Activated CD8-positive, alpha-beta memory T cell treated with anti-CD3 and anti-CD28 coated beads, Interleukin-2, amount 50 U/mL, for 24 hours (primary cell): ENCODE data around the gene GPR108.
A peak's percentile ranks its signal among the peaks of the same experiment; 100 is the strongest.
"Not testable (repeated sequence)": the region's sequence is repeated elsewhere in the genome, so short reads cannot be mapped to it uniquely, and the experiment has no call there.

Experiments used
- DNase-seq: peaks from one replicate; pipeline ENCODE4 v3.0.0-alpha.2; 2020; ENCODE audit errors: extremely low read depth

GPR108 gene

DNA sequence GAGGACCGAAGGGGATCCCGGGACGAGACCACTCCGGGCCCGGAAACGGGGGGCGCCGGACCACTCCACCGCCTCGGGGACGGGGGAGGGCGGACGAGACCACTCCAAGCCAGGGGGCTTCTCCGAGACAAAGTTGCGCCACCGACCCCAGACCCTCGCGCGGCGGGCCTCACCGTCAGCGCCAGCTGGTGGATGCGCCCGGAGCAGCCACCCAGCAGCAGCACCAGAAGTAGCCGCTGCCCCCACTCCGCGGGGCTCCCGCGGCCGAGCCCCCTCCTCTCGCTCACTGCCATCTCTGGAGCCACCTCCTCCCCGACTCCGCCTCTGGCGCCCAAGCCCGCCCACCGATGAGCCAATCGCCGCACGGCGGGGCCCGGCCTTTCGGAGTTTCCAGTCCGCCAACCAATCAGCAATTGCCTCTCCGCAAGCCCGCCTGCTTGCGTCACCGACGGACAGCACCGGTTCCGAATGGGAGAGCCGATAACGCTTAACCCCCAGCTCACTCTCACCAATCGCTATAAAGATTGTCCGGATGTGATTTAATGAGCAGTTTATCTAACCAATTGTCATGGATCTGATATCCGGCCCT, at the start of gene GPR108:
TSS of gene GPR108 (minus strand) at position 297 of the 589 bp plus-strand sequence. CDS start at position 293, 4 bp downstream.
- DNase-seq, result peak; percentile 98

DNA sequence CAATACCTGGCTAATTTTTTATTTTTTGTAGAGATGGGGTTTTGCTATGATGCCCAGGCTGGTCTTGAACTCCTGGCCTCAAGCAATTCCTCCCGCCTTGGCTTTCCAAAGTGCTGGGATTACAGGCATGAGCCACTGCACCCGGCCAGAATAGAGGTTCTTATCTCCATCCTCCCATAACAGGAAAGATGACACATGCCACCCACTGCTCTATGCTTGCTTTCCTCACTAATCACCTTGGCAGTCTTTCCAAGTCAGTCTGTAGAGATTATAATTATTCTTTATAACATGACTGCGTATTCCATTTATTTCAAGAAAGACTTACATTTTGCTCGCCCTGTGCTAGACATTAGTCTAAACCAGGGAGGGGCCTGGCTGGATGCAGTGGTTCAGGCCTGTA, 41.8 kb upstream of the GPR108 start:
- no peak for DNase-seq

DNA sequence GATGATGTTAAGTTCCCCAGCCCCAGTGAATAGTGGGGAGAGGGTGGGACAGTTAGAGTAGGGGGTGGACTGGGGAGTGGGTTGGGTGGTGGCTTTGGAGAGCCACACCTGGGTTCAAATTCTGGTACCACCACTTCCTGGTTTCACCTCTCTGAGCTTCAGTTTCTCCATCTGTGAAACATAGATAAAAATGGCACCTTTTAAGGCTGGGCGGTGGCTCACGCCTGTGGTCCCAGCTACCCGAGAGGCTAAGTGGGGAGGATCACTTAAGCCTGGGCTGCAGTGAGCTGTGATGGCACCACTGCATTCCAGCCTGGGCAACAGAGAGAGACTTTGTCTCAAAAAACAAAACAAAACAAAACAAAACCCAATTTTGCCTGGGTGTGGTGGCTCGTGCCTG, 41.0 kb upstream of the GPR108 start:
- no peak for DNase-seq

DNA sequence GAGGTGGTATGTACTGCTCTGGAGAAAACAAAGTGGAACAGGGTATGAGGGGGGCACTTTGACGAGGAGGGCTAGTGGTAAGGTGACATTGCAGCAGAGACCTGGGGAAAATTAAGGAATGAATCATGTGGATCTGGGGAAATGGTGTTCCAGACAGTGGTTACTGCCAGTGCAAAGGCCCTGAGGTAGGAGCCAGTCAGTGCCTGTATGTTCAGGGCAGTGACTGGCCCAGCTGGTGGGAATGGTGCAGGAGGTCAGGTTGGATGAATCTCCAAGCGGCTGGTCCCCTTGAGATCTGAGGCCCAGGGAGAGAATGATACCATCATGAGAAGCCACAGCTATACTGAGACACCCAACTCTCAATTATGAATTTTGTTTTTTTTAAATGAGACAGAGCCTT, 40.1 kb upstream of the GPR108 start:
- DNase-seq, result no peak

DNA sequence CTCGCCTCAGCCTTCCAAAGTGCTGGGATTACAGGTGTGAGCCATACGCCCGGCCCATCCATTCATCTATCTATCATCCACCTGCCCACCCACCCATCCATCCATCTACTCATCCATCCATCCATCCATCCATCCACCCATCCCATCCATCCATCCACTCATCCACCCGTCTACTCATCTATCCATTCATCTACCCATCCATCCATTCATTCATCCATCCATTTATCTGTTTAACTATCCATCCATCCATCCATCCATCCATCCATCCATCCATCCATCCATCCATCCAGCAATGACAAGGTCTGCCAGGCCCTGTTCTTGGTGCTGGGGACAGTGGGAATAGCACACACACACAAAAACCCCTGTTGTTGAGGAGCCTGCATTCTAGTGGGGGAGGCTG, 39.6 kb upstream of the GPR108 start:
- DNase-seq, result no peak

DNA sequence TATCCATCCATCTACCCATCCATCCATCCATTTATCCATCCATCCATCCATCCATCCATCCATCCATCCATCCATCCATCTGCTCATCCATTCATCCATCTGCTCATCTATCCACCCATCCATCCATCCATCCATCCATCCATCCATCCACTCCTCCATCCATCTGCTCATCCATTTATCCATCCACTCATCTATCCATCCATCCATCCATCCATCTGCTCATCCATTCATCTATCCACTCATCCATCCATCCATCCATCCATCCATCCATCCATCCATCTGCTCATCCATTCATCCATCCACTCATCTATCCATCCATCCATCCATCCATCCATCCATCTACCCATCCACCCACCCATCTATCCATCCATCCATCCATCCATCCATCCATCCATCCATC, 38.7 kb upstream of the GPR108 start:
- not testable (repeated sequence) for DNase-seq

DNA sequence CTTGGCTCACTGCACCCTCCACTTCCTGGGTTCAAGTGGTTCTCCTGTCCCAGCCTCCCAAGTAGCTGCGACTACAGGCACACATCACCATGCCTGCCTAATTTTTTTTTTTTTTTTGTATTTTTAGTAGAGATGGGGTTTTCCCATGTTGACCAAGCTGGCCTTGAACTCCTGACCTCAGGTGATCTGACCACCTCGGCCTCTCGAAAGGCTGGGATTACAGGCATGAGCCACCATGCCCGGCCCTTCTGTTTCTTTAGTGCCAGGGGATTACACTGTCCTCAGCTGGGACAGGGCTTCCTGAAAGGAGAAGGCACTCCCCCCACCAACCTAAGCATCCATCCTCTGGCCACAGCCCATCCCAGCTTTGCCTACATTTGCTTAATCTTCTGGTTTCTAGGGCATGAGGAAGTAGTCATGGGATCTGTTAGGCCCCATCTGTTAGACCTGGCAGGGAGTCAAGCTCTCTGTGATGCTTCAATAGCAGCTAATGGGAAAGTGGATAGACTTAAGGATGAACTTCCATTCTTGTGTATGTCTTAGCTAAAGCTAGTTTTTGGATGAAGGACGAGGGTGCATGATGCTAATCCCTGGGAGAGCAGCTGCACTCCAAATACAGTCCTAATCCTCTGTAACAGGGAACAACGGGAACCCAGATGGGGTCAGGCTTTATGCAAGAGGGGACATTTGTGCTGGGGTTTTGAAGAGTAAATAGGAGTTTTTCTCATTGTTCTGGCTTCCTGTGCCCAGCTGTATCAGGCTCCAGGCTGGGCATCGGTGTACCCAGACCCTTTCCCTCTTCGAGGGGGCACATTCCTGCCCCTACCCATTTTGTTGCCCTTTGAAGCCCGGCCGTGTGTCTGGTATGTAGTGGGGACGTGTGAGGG, 37.7 kb upstream of the GPR108 start:
- no peak for DNase-seq

DNA sequence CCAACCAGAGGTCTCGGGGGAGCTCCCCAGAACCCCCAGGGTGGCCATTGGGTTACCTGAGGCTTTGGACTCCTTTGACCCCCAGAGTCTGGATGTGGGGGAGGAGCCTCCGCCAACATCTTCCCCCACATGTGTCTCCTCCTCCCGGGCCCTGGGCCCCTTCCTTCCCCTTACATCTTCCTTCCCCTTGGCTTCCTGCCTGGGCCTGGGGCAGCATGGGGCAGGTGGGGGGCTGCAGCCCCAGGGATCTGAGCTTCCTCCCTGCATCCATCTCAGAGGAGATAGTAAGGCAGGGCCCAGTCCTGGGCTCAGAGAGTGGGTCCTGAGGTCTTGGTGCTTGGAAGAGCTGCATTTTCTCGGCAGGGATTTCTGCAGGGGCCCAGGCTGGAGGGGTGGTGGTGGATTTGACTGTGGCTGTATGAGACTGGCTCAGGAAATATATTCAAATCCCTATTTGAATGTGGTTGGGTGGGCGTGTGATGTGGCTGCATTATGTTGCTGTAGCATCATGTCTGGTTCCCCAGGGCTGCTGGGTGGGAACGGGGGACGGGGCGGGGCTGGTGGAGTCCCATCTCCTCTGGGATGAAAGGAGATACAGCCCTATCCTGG, 36.0 kb upstream of the GPR108 start:
- peak; percentile 44 for DNase-seq

DNA sequence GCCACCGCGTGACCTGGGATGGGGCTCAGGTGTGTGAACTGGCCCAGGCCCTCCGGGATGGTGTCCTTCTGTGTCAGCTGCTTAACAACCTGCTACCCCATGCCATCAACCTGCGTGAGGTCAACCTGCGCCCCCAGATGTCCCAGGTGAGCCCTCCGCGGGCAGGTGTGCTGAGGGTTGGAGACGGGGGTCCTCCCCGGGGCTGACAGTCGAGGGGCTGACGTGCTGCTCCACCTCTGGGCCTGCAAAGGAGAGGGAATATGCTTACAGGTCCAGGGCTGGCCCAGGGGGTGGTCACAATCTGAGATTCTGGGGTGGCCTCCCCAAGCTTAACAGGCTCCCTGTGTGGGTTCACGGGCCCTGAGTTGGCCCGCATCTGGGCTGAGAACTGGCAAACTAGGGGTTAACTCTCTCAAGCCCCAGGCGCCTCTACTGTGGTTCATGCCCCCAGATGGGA, 35.5 kb upstream of the GPR108 start:
- DNase-seq, result no peak

DNA sequence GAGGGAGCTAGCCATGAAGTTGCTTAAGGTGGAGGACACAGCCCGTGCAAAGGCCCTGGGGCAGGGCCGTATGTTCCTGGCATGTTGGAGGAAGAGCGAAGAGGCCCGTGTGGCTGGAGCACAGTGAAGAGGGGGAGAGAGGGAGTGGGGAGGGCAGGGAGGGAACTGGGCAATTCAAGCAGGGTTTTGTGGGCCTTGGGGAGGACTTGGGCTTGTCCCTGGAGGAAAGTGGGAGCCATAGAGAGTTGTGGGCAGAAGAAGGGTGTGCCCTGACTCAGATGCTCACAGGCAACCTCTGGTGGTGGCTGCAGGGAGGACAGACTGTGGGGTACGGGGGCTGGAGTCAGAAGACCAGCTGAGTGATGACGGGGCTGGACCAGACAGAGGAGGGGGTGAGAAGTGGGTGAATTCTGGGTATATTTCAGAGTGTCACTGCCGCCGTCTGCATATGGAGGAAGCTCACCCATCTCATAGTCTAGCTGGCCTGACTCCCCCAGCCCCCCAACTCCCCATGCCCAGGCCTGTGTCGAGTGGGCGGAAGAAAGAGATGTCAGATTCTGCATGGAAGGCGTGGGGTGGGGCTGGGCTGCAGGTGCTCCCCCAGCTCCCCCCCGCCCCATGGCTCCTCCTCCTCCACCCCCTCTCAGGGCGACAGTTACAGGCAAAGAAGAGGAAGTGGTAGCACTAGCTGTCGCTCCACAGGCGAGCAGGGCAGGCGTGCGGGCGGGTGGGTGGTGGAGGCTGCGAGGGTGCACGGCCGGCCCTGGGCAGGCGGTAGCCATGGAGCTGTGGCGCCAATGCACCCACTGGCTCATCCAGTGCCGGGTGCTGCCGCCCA, 34.9 kb upstream of the GPR108 start, which contains the start of gene VAV1:
TSS of gene VAV1 (plus strand) at position 681 of the 838 bp plus-strand sequence. CDS start at position 781, 100 bp downstream.
- peak; percentile 46 for DNase-seq

DNA sequence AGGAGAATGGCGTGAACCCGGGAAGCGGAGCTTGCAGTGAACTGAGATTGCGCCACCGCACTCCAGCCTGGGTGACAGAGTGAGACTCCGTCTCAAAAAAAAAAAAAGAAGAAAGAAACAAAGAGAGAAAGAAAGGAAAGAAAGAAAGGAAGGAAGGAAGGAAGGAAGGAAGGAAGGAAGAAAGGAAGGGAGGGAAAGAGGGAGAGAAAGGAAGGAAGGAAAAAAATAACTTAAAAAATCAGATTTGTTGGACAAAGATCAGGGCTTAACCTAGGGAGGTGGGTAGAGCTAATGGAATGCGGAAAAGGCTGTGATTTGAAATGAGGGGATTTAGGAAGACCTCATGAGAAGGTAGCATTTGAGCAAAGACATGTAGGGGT, 34.3 kb upstream of the GPR108 start:
- not testable (repeated sequence) for DNase-seq

DNA sequence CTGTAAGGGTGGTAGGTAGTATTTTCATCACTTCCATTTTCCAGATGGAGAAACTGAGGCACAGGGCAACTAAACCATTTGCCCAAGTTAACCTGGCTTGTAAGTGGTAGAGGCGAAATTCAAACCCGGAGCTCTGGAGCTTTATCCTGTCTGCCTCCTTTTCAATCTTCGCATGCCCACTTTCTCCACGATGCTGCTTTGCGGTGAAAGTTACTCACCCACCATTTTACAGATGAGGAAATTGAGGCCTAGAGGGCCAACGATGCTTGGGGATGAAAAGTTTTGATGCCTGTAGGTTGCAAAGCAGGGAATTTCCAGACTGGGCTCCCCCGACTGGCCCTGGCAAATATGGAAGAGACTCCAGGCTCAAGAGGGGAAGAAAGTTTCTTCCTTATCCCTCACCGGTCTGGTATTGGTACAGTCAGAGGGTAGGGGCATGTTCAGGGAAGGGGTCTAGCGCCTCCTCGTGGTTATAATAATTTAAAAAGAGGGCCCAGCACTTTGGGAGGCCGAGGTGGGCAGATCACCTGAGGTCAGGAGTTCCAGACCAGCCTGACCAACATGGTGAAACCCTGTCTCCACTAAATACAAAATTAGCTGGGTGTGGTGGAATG, 31.7 kb upstream of the GPR108 start:
- no peak for DNase-seq

DNA sequence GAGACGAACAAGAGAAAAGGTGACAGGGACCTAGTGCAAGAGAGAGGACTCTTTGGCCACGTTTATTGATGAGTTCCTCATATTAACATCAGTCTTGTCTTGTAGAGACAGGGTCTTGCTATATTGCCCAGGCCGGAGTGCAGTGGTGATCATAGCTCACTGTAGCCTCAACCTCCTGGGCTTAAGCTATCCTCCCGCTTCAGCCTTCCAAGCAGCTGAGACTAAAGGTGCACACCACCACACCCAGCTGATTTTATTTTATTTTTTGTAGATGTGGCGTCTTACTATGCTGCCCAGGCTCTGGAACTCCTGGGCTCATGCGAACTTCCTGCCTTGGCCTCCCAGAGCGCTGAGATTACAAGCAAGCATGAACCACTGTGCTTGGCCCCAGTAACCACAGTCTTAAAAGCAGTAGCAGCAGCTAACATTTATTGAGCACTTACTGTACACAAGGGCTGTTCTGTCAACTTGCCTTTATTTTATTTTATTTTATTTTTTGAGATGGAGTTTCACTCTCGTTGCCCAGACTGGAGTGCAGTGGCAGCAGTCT, 30.9 kb upstream of the GPR108 start:
- DNase-seq, result no peak

DNA sequence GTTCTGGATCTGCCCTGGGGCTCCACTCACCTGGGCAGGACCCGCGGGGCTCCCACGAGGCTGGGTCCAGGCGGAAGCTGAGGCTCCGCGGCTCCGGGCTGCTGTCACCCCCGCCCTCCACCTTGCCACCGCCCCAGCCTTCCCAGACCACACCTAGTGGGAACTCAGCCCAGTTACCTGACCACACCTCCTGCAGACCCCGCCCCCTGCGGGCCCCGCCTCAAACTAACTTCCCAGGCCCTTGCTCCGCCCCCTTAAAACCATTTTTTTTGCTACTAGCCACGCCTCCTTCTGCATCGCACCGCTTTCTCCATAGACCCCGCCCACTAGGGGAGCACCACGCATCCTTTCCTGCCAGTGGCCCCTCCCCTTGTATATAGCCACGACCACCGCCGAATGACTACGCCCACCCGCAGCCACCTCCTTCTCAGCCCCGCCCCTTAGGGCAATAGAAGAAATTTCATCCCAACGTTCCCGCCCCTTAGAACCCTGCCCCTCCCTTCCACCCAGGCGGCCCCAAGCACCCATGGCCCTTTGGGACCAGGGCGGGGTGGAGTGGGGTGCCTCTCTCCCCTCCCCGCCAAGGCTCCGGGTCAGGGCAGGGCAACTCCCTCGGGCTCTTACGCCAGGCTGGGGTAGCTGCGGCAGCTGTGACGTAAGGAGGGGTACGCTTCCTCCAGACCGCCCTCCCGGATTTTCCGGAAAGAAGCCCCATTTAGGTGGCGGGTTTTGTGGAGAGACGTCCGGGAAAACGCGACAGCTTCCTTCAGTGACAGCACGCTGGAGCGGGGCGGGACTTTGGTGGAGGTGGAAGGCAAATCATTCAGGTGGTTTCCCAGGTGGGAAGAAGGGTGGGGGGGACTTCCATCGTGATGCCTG, 30.2 kb upstream of the GPR108 start, which contains the start of gene SH2D3A:
TSS of gene SH2D3A (minus strand) at position 79 of the 879 bp plus-strand sequence. CDS start 3,687 bp downstream, outside the sequence.
- peak; percentile 85 for DNase-seq

DNA sequence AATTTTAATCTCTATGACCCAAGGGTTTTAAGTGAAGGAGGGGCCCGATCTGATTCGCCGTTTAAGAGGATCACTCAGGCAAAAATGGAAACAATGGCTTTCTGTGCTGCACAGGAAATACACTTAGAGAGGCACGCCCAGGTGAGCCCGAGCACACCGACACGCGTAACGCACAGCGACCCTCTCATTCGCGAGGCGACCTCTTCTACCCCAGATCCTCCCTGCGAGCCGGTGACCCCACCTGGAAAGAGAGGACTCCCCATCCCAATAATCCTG, 29.6 kb upstream of the GPR108 start:
- DNase-seq, result no peak

DNA sequence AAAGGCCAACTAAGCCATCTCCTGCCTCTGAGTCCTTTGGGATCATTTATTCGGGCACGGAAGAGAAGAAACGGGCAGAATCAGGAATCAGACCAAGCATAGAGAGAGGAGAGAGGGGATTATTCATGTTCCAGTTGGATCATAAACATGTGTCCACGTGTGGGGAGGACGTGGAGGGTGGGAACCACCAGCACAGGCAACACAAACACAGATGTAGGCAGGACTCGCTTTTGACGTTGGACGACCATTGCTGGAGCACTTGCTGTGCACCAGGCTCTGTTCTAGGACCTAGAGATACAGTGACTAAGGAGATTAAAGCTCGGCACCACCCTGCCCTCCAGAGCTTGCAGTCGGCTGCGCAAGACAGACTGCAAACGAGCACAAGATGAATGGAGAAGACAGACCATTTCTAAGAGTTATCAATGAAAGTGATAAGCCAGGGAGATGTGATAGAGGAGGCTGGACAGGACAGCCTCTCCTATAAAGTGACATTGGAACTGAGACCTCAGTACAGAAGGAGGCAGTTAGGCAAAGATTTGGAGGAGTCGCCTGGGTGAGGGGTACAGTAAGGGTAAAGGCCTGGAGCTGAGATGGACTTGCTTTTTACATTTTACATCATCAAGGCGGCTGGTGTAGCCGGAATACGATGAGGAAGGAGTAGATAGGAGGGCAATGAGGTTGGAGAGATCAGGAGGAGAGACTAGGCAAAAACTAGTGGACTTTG, 29.1 kb upstream of the GPR108 start:
- DNase-seq, result no peak

DNA sequence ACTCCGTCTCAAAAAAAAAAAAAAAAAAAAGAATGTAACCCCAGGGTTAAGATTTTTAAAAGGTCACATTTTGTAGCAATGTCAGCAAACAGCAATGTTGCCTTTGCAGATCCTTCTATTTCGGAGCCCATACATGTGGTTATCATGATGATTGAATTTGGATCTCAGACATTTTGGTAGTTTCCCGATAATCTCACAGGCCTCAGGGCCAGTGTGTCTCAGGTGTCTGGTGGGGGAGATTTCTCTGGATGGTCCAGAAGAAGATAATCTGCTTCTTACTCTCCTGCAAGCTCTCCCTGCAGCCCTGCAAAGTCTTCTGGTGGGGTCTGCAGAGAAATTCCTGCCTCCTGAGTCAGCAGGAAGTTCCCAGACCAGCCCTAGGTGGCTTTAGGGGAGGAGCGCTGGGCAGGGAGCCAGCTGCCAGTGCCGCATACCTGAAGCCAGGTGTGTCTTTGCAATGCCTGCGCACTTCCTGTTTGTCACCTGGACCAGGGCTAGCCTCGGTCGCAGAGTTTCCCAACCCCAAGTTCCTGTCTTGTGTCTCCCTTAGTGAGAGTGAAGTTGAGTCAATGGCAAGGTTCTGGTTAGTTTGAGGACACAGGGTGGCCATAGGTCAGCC, 28.5 kb upstream of the GPR108 start:
- no peak for DNase-seq

DNA sequence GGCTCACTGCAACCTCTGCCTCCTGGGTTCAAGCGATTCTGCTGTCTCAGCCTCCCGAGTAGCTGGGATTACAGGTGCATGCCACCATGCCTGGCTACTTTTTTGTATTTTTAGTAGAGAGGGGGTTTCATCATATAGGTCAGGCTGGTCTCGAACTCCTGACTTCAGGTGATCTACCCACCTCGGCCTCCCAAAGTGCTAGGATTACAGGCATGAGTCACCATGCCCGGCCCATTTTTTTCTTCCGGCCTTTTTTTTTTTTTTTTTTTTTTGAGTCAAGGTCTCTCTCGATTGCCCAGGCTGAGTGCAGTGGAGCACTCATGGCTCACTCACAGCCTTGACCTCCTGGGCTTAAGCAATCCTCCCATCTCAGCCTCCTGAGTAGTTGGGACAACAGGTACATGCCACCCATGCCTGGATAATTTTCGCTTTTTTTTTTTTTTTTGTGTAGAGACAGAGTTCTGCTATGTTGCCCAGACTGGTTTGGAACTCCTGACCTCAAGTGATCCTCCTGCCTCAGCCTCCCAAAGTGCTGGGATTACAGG, 24.9 kb upstream of the GPR108 start:
- DNase-seq, result not testable (repeated sequence)
